HepG2 (cell line): Measurements from ENCODE around the gene LYZ. TPM values are rescaled to one million over a fixed set of nuclear protein-coding genes. Genes with fewer than 3 reads are reported as not detected.

Experiments used
- ATAC-seq: fragments of 200-7000 bp; cut with Tn5 transposase; 3 replicates; pipeline ENCODE4 v1.9.1; 2020; ENCODE audit warnings: mild to moderate bottlenecking, moderate library complexity
- BruUV-seq: library from RNA; stranded (reverse); fragments of 400-500 nt; replicated peaks from 2 replicates; lab custom pipeline; 2021; lab: Mats Ljungman, UMichigan
- CTCF ChIA-PET: fragments of 300-600 bp; formaldehyde crosslinking; extraction: SDS; loops from one replicate; lab custom pipeline; 2021; ENCODE audit warnings: low total read pairs, inconsistent platforms, low intra/inter-chr PET ratio; lab: Yijun Ruan, JAX
- POLR2A ChIA-PET: fragments of 350-600 bp; sonication (Branson Sonifier 250); formaldehyde crosslinking; loops from one replicate; lab custom pipeline; 2020; ENCODE audit warnings: antibody characterized with exemption, inconsistent platforms; lab: Yijun Ruan, JAX
- DNase-seq: peaks from one replicate; pipeline ENCODE4 v3.0.0-alpha.2; 2015; ENCODE audit warnings: low spot score
- FAIRE-seq: peaks from 3 replicates; lab custom pipeline; 2011; peaks lifted over from hg19 to GRCh38; lab: Jason Lieb, UNC
- H2AFZ ChIP-seq: one replicate; pipeline ENCODE4 v1.6.1; 2011; ENCODE audit warnings: low read length, inconsistent platforms
- H3K27ac ChIP-seq: fragments of 300-600 bp; 3 replicates; pipeline ENCODE4 v1.8.0; 2011; ENCODE audit warnings: mixed run types, mild to moderate bottlenecking, mixed read lengths, low read length, inconsistent platforms; ENCODE audit not compliant: insufficient read depth; ENCODE audit errors: extremely low read length
- H3K27me3 ChIP-seq, 2 experiments: fragments of 200-600 bp in 1 of 2; 2 replicates in 1 of 2; 3 replicates in 1 of 2; pipeline versions ENCODE4 v1.6.0 to v1.8.0; 2011; ENCODE audit warnings: low read length in 2 of 2, mild to moderate bottlenecking in 2 of 2, moderate library complexity in 2 of 2, inconsistent platforms in 1 of 2; ENCODE audit not compliant: insufficient read depth in 2 of 2, control insufficient read depth in 1 of 2
- H3K36me3 ChIP-seq, 2 experiments: fragments of 200-600 bp in 1 of 2; replicated peaks in 1 of 2; 2 replicates in 1 of 2; 3 replicates in 1 of 2; pipeline versions ENCODE4 v1.5.1 to v1.8.0; 2011; ENCODE audit warnings: low read length in 2 of 2, inconsistent platforms in 1 of 2; ENCODE audit not compliant: insufficient read depth in 2 of 2, control insufficient read depth in 1 of 2
- H3K4me1 ChIP-seq: 2 replicates; pipeline ENCODE4 v1.5.1; 2012; ENCODE audit warnings: low read length, inconsistent platforms; ENCODE audit not compliant: insufficient read depth
- H3K4me2 ChIP-seq: 2 replicates; pipeline ENCODE4 v1.6.0; 2011; ENCODE audit warnings: low read depth, low read length, inconsistent platforms
- H3K4me3 ChIP-seq, 3 experiments: fragments of 200-600 bp in 1 of 3; sonication (generic), shearing (Covaris generic) in 1 of 3; replicated peaks in 1 of 3; 2 replicates each; pipeline ENCODE4 v1.5.1; 2011 to 2016; ENCODE audit warnings: low read length in 3 of 3, inconsistent platforms in 2 of 3, low read depth in 2 of 3, mild to moderate bottlenecking in 2 of 3, control low read depth in 1 of 3, mixed read lengths in 1 of 3; ENCODE audit not compliant: insufficient read depth in 1 of 3
- H3K79me2 ChIP-seq: one replicate; pipeline ENCODE4 v1.6.1; 2011; ENCODE audit warnings: low read length, inconsistent platforms; ENCODE audit not compliant: insufficient read depth
- H3K9ac ChIP-seq: 2 replicates; pipeline ENCODE4 v1.6.0; 2011; ENCODE audit warnings: mild to moderate bottlenecking, low read depth, low read length, inconsistent platforms; ENCODE audit not compliant: insufficient read depth
- H3K9me3 ChIP-seq: 2 replicates; pipeline ENCODE4 v1.5.1; 2012; ENCODE audit warnings: mild to moderate bottlenecking, low read length
- H4K20me1 ChIP-seq: 2 replicates; pipeline ENCODE4 v1.6.0; 2011; ENCODE audit warnings: inconsistent platforms, mild to moderate bottlenecking, low read length, moderate library complexity; ENCODE audit not compliant: insufficient read depth
- CBX1 ChIP-seq: IDR thresholded peaks from one replicate; pipeline ENCODE4 v1.6.1; 2016; ENCODE audit warnings: antibody characterized with exemption, low read depth
- ERF ChIP-seq: IDR thresholded peaks from 2 replicates; pipeline ENCODE4 v1.6.1; 2018; ENCODE audit warnings: missing biosample characterization, missing genetic modification reagents
- MBD4 ChIP-seq: IDR thresholded peaks from 2 replicates; pipeline ENCODE4 v1.6.1; 2012; ENCODE audit warnings: low read length, inconsistent platforms, borderline replicate concordance
- MED1 ChIP-seq: sonication (generic); formaldehyde crosslinking; IDR thresholded peaks from 2 replicates; pipeline ENCODE4 v1.4.0; 2020; ENCODE audit warnings: missing genetic modification reagents
- SAP130 ChIP-seq: IDR thresholded peaks from 2 replicates; pipeline ENCODE4 v1.6.1; 2016; ENCODE audit warnings: low read depth
- SIN3A ChIP-seq: IDR thresholded peaks from 2 replicates; pipeline ENCODE4 v1.6.1; 2011; ENCODE audit warnings: low read depth, mild to moderate bottlenecking, control low read depth, low read length, borderline replicate concordance
- SP2 ChIP-seq: sonication (generic); formaldehyde crosslinking; IDR thresholded peaks from 2 replicates; pipeline ENCODE4 v1.5.1; 2020; ENCODE audit warnings: mild to moderate bottlenecking, missing genetic modification reagents
- ZFP36L2 ChIP-seq: sonication (generic); formaldehyde crosslinking; IDR thresholded peaks from 2 replicates; pipeline ENCODE4 v1.4.0; 2020; ENCODE audit warnings: missing genetic modification reagents
- ZNF296 ChIP-seq: sonication (generic); formaldehyde crosslinking; conservative IDR thresholded peaks from 2 replicates; pipeline ENCODE4 v1.5.0; 2020; ENCODE audit warnings: mild to moderate bottlenecking, missing genetic modification reagents
- ZNF350 ChIP-seq: sonication (generic); formaldehyde crosslinking; IDR thresholded peaks from 2 replicates; pipeline ENCODE4 v1.4.0; 2020; ENCODE audit warnings: mild to moderate bottlenecking, low read depth, missing genetic modification reagents, borderline replicate concordance
- WGBS: methylation state at CpG from one replicate; pipeline ENCODE4 v1.1.6; 2017; ENCODE audit warnings: low lambda C conversion rate; 5-methylcytosine and 5-hydroxymethylcytosine counted together
- in situ Hi-C: cut with HindIII; loops from 2 replicates; pipeline ENCODE4 v1.10.0; 2017; ENCODE audit warnings: low pct_unique_long_range_greater_than_20kb; ENCODE audit not compliant: extremely low pct_ligation_motif_present
- intact Hi-C: fragments of 100-400 bp; cut with micrococcal nuclease; formaldehyde crosslinking; loops from one replicate; pipeline ENCODE4 v1.10.0; 2022; ENCODE audit not compliant: unreplicated experiment
- polyA plus RNA-seq, 8 experiments: library from polyadenylated mRNA; depleted of rRNA in 3 of 8; stranded (reverse) in 7 of 8; unstranded in 1 of 8; fragments of >200 nt; fragmentation: Illumina TruSeq in 4 of 8; extraction: Trizol in 4 of 8; gene quantifications; 2 replicates each; pipeline versions ENCODE4 v1.2.1 to v1.2.3, GENCODE V29; 2011 to 2016; ENCODE audit warnings: low read depth in 4 of 8, missing spikeins in 1 of 8, mixed read lengths in 1 of 8; ENCODE audit not compliant: insufficient read depth in 1 of 8
- total RNA-seq, 5 experiments: library from RNA; depleted of rRNA; stranded (reverse); fragments of >200 nt; fragmentation: Illumina TruSeq; extraction: Trizol; gene quantifications; 2 replicates each; pipeline ENCODE4 v1.2.3, GENCODE V29; 2016; ENCODE audit warnings: low read depth in 1 of 5
- TF ChIP-seq, protein P1 (sequence below): IDR thresholded peaks from 2 replicates; pipeline ENCODE4 v1.6.1; 2016; ENCODE audit warnings: control low read depth
- TF ChIP-seq, protein P2 (sequence below): sonication (generic); formaldehyde crosslinking; IDR thresholded peaks from 2 replicates; pipeline ENCODE4 v1.5.0; 2020; ENCODE audit warnings: mild to moderate bottlenecking, missing genetic modification reagents
- TF ChIP-seq, protein P3 (sequence below): sonication (generic); formaldehyde crosslinking; IDR thresholded peaks from 2 replicates; pipeline ENCODE4 v1.8.0; 2022; ENCODE audit warnings: mild to moderate bottlenecking, missing genetic modification reagents; ENCODE audit not compliant: insufficient replicate concordance
- TF ChIP-seq, protein P4 (sequence below): sonication (generic); formaldehyde crosslinking; IDR thresholded peaks from 2 replicates; pipeline ENCODE4 v1.8.1; 2023; ENCODE audit warnings: missing genetic modification reagents, inconsistent platforms, borderline replicate concordance

Gene LYZ
- total and polyA plus RNA-seq, 2 of the 13 experiments (the other 11 are each of a cell fraction or from before 2014, with no cell fraction given), result 1,788 to 2,054 TPM

DNA sequence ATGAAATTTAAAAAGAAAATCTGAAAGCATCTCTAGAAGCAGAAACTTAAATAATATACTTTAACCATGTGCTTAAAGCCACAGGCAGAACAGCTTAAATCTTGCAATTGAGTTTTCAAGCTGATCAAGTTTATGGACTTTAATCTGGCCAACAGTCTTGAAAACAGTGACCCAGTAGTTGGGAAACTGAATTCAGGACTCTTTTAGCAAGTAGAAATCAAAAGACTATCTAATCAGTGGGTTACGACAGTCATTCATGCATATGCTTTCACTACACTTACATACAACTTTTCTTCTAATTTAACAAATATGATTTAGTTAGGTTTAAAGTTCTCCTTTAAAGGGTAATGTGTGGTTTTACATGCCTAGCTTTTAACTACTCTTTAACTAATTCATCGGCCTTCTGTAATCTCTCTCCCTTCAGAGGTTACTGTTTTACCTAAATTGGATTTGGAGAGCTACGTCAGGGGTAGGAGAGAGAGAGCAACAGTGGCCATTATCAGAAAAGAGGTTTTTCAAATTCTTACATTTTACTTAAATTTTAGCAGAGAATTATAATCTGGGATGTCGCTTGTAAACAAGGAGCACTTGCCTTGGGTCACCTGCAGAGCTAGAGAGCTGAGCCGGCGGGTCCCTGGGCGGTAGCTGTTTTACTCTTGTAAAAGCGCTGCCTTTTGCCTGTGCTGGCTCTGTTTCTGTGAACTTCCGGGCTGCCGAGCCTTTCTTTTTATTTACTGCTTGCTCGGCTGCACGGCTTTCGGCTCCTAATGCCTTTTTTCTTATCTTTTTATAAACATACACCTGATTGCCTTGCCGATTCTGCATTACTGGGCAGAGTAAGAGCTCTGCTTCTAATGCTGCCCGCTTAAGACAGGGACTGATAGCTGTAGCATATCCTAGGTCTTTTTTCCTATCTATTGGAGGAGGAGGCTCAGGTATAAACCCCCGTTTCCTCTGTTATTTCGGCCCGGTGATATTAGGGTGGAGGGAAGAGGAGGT lies 17.4 kb upstream of the LYZ start (continued):
- TF ChIP-seq, protein P1, sequence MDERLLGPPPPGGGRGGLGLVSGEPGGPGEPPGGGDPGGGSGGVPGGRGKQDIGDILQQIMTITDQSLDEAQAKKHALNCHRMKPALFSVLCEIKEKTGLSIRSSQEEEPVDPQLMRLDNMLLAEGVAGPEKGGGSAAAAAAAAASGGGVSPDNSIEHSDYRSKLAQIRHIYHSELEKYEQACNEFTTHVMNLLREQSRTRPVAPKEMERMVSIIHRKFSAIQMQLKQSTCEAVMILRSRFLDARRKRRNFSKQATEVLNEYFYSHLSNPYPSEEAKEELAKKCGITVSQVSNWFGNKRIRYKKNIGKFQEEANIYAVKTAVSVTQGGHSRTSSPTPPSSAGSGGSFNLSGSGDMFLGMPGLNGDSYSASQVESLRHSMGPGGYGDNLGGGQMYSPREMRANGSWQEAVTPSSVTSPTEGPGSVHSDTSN (CRISPR knock-in tag), result no peak
- TF ChIP-seq SIN3A, result 0 out of 2 replicates have a peak, but pooled peaks have one; percentile 28
- TF ChIP-seq, protein P2, sequence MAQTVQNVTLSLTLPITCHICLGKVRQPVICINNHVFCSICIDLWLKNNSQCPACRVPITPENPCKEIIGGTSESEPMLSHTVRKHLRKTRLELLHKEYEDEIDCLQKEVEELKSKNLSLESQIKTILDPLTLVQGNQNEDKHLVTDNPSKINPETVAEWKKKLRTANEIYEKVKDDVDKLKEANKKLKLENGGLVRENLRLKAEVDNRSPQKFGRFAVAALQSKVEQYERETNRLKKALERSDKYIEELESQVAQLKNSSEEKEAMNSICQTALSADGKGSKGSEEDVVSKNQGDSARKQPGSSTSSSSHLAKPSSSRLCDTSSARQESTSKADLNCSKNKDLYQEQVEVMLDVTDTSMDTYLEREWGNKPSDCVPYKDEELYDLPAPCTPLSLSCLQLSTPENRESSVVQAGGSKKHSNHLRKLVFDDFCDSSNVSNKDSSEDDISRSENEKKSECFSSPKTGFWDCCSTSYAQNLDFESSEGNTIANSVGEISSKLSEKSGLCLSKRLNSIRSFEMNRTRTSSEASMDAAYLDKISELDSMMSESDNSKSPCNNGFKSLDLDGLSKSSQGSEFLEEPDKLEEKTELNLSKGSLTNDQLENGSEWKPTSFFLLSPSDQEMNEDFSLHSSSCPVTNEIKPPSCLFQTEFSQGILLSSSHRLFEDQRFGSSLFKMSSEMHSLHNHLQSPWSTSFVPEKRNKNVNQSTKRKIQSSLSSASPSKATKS (CRISPR knock-in tag), result 0 out of 2 replicates have a peak, but pooled peaks have one; percentile 30
- TF ChIP-seq, all 625 proteins: peak for 27

DNA sequence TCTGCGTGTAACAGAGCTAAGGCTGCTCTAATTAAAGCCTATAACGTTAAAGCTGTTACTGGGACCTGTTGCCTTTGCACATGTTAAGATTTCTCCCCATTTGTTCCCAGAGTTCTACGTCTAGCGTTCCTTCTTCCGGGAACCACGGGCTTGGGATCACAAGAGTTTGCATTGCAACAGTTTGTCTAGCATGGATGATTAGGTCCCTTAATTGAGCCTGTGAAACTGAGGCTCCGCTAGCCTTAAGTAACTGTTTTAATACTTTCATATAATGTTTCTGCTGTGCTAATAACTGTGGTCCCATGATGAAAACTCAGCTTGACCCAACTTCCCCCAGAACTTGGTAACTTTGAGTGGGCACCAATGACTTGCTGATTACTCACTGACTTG lies 16.7 kb upstream of the LYZ start:
- Histone ChIP-seq H2AFZ (no peak overlapping the region), H3K4me3 (peak overlapping the region; percentile 64 to 97 (median 88)), H3K4me2 (peak overlapping the region; percentile 89), H3K9ac (peak overlapping the region; percentile 98), H4K20me1 (no peaks in the 10 kb centered on the region), H3K4me1 (peaks cover 66% of the 10 kb centered on the region), H3K9me3 (no peaks in the 10 kb centered on the region), H3K36me3 (peaks cover 4 to 7% of the 10 kb centered on the region in 2 experiments), H3K27ac (peak overlapping the region; percentile 99), H3K79me2 (peaks cover 49% of the 10 kb centered on the region), H3K27me3 (no peaks in the 10 kb centered on the region; a peak in 1 of 5 replicates)
- ATAC-seq (no peak), FAIRE-seq (no peak), DNase-seq (no peak)
- WGBS, result 0% methylated on average over 7 of the region's 7 CpGs
- CTCF ChIA-PET, result no interaction called here
- intact Hi-C loops, result loop anchor here (10.0 kb wide), 1 partner anchor 177 kb away; no protein-coding TSS in a partner anchor
- BruUV-seq, result no TSS peak
- in situ Hi-C loops, result no loop called here
- POLR2A ChIA-PET, result interaction anchor here (1.1 to 11.9 kb wide), 8 partner anchors 9 to 41 kb away, joined by 3 to 229 read pairs (median 14); partner anchors contain the start of gene LYZ
- TF ChIP-seq ERF (CRISPR knock-in tag) (no peak), ZNF350 (CRISPR knock-in tag) (0 out of 2 replicates have a peak, but pooled peaks have one; percentile 0), MED1 (CRISPR knock-in tag) (peak; percentile 21; the same call in 1 of the 2 replicates), ZFP36L2 (no peak), SP2 (CRISPR knock-in tag) (no peak), SAP130 (no peak; the same call in 1 of the 2 replicates), ZNF296 (no peak), CBX1 (peak; percentile 16), MBD4 (no peak)
- TF ChIP-seq, protein P3, sequence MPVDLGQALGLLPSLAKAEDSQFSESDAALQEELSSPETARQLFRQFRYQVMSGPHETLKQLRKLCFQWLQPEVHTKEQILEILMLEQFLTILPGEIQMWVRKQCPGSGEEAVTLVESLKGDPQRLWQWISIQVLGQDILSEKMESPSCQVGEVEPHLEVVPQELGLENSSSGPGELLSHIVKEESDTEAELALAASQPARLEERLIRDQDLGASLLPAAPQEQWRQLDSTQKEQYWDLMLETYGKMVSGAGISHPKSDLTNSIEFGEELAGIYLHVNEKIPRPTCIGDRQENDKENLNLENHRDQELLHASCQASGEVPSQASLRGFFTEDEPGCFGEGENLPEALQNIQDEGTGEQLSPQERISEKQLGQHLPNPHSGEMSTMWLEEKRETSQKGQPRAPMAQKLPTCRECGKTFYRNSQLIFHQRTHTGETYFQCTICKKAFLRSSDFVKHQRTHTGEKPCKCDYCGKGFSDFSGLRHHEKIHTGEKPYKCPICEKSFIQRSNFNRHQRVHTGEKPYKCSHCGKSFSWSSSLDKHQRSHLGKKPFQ (CRISPR knock-in tag), result peak; percentile 20
- TF ChIP-seq, protein P4, sequence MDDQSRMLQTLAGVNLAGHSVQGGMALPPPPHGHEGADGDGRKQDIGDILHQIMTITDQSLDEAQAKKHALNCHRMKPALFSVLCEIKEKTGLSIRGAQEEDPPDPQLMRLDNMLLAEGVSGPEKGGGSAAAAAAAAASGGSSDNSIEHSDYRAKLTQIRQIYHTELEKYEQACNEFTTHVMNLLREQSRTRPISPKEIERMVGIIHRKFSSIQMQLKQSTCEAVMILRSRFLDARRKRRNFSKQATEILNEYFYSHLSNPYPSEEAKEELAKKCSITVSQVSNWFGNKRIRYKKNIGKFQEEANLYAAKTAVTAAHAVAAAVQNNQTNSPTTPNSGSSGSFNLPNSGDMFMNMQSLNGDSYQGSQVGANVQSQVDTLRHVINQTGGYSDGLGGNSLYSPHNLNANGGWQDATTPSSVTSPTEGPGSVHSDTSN (CRISPR knock-in tag), result 0 out of 2 replicates have a peak, but pooled peaks have one; percentile 24
